DMS153 treated with DMSO at 0.1 percent for 48 hours (cell line): ENCODE results near the gene NFIB.
A peak's percentile ranks its signal among the peaks of the same experiment; 100 is the strongest.

ENCODE experiments used
- DNase-seq: peaks from one replicate; lab custom pipeline; 2025; ENCODE audit not compliant: unreplicated experiment; lab: John Stamatoyannopoulos, UW

NFIB gene

DNA sequence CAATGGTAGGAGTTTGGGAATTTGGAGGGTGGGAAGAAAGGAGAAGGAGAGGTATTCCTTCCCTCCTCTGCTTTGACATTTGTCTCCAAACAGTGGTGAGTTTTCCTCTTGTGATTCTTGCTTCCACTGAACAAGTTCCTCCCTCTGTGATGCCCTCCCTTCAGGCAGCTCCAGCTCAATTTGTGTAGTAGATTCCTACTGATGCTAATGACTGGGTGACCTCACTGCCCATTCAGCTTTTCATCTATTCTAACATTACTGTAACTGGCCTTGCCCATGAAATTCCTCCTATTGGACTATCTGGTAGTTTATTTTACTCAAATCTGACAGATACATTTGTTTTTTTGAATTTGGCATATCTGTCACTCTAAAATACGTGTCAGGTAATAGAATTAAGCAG is 121.4 kb downstream of the NFIB start:
- DNase-seq, result no peak

DNA sequence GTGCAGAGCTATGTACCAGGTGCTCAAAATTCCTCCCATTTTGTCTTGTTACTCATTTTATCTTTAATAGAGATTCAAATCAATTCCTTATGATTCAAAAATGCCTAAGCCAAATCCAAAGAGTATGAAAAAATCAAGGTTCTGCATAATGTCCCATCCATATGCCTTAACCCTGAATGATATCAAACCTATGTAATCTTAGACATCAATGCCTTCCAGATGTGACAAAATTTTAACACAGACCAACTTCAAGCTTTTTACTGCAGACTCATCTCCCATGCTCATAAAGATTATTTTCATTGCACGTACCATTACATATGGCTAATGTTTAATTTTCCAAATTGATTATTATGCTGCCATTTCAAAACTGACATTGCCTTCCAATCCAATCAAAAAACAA is 122.4 kb downstream of the NFIB start:
- no peak for DNase-seq

DNA sequence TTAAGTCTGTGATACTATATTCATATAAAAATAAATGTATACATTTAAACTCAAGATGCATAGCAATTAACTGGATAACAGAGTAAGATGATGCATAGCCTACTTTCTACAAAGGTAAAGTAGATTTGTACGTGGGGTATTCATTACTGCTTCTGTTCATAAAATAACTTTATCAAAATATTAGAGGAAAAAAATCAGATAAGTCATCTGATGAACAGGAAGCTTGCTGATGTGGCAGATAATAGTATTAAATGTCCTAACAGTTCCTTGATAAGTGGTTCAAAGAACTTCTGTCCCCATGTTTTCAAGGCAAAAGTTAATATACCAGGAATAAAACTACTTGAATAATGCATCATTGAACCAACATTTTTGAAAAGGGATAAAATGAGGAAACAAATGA is 123.7 kb downstream of the NFIB start:
- no peak for DNase-seq

DNA sequence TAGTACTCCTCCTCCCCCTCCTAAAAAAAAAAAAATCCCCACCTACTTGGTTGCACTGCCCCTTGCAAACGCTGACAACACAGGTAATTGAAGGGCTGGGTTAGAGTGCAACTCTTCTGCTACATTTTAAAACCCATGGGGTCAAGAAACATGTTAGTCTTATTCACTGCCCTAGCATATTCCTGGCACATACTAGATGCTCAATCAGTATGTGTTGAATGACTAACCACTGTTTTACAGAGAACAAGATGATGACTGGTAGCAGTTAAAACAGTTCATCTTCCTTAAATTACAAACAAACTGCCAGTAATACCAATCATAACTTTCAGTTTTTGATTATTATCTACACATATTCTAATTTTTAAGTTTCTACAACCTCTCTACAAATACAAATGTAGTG is 124.4 kb downstream of the NFIB start:
- DNase-seq, result no peak

DNA sequence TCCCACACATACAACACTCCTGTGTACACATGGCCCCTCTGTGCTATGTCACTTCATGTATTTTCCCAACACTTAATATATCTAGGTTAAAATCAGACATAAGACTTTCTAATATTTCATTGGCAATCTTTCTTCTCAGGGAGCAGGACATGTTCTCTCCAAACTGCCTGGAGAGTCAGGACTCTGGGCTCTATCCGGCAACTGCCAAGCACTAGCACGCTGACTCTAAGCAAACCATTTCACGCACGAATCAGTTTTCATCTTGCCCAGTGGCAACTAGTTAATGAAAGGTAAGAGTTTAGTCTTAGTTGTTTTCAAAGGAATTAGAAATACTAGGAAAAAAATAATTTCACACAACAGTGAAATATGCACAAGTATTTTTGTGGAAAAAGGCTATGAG is 124.8 kb downstream of the NFIB start:
- no peak for DNase-seq

DNA sequence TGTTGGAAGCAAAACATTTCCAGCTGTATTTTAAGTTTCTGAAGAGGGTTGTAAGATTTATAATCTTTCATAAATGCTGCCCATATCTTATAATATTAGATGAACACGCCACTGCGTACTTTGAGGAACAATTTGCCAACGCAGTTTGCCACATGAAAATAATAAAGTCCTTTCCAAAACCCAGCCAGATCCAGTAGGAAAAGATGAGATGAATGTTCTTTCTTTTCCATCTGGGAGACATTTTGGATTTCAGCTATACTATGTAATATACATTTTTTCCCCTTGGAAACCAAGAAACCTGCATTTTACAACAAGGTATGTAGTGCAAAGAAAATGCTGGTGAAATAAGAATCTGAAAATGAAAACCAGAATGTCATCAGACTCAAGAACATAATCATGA is 125.4 kb downstream of the NFIB start:
- no peak for DNase-seq

DNA sequence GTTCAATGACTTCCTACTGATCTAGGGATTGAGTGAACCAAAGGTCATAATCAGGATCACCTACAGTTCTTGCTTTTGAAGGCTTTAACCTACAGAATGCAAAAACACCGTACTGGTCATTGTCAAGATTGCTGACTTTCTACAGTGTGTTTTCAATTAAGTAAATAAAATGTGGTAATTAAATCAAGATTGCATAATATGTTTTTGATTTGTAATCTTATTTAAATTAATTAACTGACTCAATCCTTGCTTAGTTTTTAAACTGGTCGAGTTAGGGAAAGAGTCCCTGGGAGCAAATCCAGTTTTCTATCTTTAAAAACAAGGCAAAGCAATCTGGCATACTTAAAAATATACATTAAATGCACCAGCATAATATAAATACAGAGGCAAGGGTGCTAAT is 125.9 kb downstream of the NFIB start:
- DNase-seq, result no peak

DNA sequence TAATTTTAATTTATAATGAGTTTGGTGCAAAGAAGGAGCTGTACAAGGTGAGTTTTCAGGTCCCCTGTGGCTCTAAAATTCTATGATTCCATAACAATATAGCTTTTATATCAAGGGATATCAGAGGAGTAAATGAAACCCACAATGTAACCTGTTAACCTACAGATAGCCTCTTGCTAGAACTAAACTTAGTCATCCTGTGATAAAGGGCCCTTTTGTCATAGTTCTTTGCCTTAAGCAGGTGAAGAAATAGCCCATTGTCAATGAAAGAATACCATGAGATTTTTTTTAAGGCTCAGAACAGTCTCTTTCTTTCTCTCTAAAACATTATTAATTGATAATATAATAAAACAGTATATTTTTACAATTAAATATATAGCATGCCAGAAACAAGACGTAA is 127.8 kb downstream of the NFIB start:
- DNase-seq, result no peak

DNA sequence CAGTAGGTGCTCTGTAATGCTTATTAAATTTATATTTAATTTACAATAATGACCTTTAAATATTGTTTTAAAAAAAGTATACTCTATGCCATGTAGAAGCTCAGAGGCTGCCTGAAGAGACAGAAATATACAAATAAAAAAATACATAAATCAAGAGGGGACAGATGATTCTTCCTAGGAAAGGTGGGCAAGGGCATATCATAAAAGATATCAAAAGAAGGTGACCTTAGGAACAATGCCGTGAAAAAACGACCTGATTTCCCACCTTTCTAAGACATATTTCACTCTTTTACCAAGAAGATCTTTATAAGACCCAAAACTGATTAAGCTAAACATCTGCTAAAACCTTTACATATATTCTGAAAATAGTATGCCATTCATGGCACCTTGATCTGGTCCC is 128.9 kb downstream of the NFIB start:
- DNase-seq, result no peak

DNA sequence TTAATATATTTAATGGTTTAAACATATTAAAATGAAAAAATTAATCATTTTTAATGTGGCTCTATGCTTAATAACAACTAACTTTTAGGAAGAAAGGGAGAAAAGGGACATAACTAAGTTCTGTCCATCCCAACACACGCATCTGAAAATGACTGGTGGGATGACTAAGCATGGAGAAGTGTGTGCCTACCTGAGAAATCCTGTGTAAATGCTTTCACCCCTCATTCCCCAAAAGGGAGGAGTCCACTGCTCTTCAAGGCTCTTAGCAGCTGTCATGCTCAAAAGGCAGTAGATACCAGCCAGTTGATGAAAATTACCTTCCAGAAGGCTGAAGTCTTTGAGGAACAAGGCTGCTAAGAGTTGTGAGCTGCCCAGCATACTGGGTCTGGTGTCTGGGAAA is 130.9 kb downstream of the NFIB start:
- DNase-seq, result no peak

DNA sequence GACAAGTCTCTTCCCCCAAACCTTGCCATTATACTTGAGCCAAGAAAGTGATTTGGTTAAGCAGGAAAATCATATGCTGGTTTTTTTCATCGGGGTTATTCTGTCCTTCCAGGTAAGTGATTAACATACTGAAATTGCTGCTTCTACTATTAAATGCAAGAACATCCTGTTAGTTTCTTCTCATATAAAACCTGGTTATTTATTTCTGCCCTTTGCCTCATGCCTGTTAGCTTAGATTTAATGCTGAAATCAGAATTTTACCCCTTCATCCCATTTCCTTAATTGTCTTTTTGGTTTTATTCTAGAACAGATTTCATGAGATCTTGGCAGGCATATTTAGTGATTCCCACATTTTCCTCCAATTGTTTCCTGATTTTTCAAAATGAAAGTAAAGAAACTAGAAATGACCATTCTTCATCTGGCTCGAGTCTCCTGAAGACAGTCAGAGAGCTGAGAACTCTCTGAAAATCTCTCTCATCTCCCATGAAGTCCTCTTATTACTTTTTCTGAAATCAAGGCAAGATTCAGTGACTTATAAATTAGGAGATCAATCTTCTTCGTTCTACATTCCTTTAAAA is 132.9 kb downstream of the NFIB start:
- no peak for DNase-seq

DNA sequence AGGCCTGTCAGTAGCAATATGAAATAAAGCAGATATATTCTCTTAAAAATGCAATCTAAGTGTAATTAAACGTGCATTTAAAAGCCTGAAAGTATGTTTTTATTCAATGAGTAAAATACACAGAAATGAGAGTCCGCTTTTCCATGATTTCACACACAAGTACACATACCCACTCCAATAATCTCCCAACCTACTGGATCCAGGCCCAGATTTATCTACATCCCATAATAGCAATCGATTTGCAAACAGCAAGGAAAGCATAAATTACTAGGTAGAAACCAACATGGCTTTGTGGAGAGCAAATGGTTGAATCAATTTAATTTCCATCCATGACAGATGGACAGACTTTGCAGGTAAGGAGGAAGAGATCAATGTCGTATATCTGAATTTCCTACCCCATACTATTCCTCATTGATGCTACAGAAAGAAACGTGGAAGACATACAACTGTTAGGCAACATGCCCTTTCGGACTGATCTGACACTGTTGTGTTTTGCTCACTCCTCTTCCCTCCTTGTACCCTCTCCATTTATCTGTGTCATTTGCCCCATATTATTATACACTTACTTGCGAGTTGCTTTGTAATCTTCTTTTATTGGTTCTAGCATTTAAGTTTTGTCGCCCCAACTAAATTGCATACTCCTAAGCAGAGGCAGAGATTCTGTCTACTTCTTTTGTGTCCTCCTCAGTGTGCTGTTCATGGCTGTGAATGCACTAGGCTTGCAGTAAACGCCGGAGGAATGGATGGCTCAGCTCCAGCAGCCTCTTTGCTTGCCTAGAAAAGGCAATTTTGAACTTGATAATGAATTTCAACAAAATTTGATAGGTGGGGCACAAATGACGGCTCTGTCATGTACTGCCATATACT is 133.6 kb downstream of the NFIB start:
- peak; percentile 54 for DNase-seq

DNA sequence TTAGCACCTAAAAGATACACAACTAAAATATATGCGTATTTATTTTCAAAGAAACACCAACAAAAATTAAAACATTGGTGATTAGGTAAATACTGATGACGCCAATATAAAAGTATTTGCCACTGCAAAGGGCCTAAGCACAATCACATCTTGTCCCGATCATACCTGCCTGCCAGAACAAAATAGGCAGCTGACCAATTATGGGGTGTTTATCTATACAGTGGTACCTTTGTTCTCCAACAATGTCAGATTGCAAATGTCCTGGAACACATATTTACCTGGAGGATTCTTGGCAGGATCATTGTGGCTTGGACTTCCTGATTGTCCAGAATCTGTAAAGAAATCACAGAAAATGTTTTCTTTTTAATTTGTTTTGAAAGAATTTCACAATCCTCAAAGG is 134.5 kb downstream of the NFIB start:
- DNase-seq, result peak; percentile 61

DNA sequence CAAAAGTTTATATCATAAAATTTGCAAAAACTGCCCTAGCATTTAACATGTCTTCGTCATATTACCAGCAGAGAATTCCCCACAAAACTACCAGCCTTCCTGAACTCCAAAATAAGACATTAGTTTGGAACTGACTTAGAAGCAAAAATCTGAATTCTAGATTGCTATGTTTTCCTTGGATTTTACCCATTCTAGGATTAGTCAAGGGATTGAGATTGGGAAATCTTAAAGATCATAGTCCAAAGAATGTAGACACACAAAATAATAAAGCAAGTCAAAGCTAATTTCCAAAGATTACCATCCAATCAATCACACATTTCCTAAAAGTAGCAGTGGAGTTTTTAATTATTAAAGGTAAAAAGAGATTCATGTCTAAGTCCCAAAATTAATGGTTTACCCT is 138.2 kb downstream of the NFIB start:
- no peak for DNase-seq

DNA sequence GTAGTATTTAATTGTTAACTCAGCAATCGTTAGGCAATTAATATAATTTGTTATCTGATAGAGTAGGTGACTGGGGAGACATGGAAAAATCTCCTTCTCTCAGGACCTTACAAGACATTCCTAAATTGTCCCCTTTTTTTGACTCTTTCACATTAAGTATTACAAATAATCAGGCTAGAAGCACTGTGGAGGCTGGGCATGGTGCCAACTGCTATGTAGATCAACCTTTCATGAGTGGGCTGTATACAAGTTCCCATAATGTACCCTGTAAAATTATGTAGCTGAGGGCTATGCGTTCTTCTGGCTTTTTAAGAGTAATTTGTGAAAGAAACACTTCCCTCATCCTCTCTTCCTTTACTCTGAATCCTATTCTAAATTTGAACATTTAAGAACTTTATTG is 140.2 kb downstream of the NFIB start:
- DNase-seq, result no peak

DNA sequence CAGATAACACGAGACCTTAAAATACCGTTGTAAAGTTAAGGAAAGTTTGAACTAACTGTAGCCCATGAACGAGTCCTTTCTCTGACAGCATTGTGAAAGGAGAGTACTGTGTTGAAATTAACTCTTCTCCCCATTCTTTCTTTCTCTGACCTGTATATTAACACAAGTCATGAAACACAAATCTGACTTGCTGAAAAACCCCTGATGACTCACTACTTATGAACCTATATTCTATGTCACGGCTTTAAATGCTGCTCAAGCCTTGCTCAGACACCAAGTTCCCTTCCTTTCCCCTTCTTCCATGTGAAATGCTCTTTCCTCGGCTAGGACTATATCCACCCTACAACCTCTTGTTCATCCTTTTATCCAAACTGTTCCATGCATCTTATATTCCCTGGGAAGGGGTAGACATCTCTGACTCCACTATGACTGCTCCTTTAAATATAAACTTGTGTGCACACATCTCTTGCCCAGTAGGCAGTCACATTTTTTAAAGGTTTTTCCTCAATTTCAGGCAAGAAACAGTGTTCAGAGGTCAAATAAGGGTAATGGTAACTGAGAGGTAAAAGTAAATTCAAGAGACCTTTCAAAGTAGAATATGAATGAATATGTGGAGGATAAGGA is 142.9 kb downstream of the NFIB start:
- no peak for DNase-seq

DNA sequence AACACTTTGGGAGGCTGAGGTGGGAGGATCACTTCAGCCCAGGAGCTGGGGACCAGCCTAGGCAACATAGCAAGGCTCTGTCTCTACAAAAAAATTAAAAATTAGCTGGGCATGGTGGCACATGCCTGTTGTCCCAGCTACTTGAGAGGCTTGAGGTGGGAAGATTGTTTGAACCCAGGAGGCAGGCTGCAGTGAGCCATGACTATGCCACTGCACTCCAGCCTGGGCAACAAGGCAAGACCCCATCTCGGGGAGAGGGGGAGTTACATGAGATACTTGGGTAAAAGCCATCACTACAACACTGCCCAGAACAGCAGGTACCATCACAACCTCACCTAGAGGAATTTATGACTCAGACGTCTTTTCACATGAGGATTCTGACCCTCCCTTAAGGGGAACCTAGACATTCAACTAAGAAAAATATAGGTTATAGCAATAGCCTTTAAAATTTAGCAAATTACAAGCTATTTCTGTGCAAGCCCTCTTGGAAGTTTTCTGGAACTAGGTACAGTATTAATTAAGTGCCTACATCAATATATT is 143.5 kb downstream of the NFIB start:
- no peak for DNase-seq

DNA sequence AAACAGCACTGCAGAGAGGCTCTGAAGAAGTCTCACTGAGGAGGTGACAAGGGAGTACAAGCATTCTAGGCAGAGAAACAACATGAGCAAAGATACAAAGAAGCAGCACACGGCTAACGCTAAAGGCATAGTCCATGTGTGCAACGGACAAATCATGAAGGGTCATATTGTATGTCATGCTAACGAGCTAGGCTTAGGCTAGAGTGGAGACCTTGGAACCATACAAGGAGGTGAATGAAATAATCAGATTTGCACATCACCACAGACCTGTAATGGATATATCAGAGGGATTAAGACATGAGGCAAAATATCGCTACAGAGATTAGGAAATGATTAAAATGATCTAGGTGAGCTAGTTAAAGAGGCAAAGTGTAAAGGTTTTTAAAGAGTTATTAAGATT is 145.6 kb downstream of the NFIB start:
- no peak for DNase-seq

DNA sequence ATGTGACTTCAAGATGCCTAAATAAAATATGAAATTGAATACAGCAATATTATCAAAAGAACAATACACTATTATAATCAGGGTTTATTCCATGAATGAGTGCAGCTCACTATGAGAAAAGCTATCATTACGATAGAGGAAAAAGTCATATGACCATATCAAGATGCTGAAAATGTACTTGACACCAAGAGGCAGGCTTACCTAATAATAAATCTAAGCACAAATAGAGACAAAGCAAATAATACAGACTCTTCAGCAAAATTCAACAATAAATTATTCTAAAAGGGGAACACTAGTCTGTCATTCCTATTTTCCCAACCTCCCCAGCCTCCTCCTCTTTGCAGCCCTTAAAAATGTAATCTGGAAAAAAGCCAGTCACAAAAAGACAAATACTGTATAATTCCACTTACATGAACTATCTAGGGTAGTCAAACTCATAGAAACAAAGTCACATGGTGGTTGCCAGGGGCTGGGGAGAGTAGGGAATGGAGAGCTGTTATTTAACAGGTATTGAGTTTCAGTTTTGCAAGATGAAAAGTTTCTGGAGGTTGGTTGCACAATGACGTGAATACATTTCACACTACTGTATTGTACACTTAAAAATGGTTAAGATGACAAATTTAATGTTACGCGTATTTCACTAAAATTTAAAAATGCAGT is 148.4 kb downstream of the NFIB start:
- DNase-seq, result peak; percentile 89

DNA sequence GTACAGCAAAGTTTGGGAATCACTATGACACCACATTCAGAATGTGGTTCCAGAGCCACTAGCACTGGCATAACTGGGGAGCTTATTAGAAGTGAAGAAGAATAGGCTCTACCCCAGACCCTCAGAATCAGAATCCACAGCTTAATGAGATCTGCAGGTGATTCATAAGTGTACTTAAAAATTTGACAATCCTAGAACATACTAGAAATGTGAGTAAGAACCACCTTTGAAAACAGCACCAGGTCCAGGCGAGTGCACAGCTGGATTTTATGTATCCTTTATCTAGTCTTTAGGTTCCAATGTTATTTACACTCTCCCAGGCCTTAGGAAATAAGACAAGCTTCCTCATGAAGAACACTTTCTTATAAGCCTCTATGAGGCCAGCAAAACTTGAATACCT is 149.0 kb downstream of the NFIB start:
- no peak for DNase-seq

DNA sequence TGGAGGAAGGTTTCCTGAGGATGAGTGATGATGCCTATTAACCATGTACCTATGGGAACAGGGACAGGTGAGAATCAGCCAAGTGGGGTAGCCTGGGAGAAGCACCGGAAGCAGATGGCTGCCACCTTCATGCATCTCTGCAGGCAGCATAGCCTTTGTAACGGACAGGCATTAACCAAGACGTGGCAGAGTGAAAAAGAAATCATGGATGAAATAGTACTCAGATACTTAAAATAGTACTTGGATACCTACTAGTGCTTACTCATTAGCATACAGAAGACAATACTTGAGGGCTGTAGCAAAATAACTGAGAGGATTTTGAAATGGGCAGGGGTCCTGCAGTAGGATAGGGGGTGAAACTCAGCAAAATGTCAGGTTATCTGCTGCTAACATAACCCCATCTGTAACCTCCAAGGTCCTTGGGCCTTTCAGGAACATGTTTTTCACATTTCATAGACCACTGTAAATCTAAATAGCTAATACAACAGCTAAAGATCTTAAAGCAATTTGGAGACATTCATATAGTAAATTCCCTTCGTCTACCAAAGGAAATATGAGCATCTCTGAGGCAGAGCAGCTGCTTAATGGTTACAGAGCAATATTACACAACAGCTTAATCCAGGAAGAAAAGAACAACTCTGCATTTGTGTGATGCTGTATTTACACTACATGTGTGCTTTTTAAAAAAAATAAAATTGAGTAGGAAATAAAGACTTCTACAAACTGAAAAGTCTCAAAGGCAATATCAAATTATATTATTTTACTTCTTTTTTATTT is 154.3 kb downstream of the NFIB start:
- DNase-seq, result no peak
